Keratinocyte (primary cell): ENCODE results near the gene BMPER. TPM values are rescaled to one million over a fixed set of nuclear protein-coding genes. Genes with fewer than 3 reads are reported as not detected.

ENCODE experiments used
- DNase-seq: peaks from one replicate; pipeline ENCODE4 v3.0.0-alpha.2; 2011; ENCODE audit warnings: low read depth, missing footprints, low spot score
- FAIRE-seq: peaks from 2 replicates; lab custom pipeline; 2011; peaks lifted over from hg19 to GRCh38; lab: Jason Lieb, UNC
- H2AFZ ChIP-seq: 2 replicates; pipeline ENCODE4 v1.6.0; 2012; ENCODE audit warnings: low read length, control low read depth, inconsistent platforms; ENCODE audit not compliant: control insufficient read depth
- H3K27ac ChIP-seq: 2 replicates; pipeline ENCODE4 v1.5.1; 2011; ENCODE audit warnings: low read length; ENCODE audit not compliant: control insufficient read depth, insufficient read depth
- H3K27me3 ChIP-seq: 3 replicates; pipeline ENCODE4 v1.6.0; 2011; ENCODE audit warnings: low read length; ENCODE audit not compliant: control insufficient read depth, insufficient read depth; ENCODE audit errors: extremely low read depth
- H3K36me3 ChIP-seq, 2 experiments: 2 replicates in 1 of 2; 3 replicates in 1 of 2; pipeline ENCODE4 v1.5.1; 2011; ENCODE audit warnings: low read length in 2 of 2, mild to moderate bottlenecking in 1 of 2; ENCODE audit not compliant: control insufficient read depth in 2 of 2, insufficient read depth in 2 of 2; ENCODE audit errors: extremely low read depth in 1 of 2
- H3K4me1 ChIP-seq: 3 replicates; pipeline ENCODE4 v1.5.1; 2011; ENCODE audit warnings: low read length; ENCODE audit not compliant: control insufficient read depth, insufficient read depth; ENCODE audit errors: extremely low read depth
- H3K4me2 ChIP-seq: 3 replicates; pipeline ENCODE4 v1.6.0; 2011; ENCODE audit warnings: low read depth, low read length; ENCODE audit not compliant: control insufficient read depth, insufficient read depth; ENCODE audit errors: extremely low read depth
- H3K4me3 ChIP-seq, 3 experiments: fragments of 200-600 bp in 1 of 3; sonication (generic) in 1 of 3; 2 replicates in 2 of 3; 3 replicates in 1 of 3; pipeline ENCODE4 v1.5.1; 2011 to 2016; ENCODE audit warnings: low read length in 3 of 3, mild to moderate bottlenecking in 3 of 3, control low read depth in 2 of 3, inconsistent platforms in 1 of 3, low read depth in 1 of 3, mixed read lengths in 1 of 3, mixed run types in 1 of 3, moderate library complexity in 1 of 3; ENCODE audit not compliant: control insufficient read depth in 2 of 3, insufficient read depth in 2 of 3; ENCODE audit errors: extremely low read depth in 1 of 3
- H3K79me2 ChIP-seq: 2 replicates; pipeline ENCODE4 v1.6.0; 2012; ENCODE audit warnings: low read length; ENCODE audit not compliant: control insufficient read depth, insufficient read depth
- H3K9ac ChIP-seq: 3 replicates; pipeline ENCODE4 v1.6.0; 2011; ENCODE audit warnings: low read length; ENCODE audit not compliant: control insufficient read depth, insufficient read depth; ENCODE audit errors: extremely low read depth
- H3K9me1 ChIP-seq: 3 replicates; pipeline ENCODE4 v1.6.0; 2011; ENCODE audit warnings: low read length; ENCODE audit not compliant: control insufficient read depth, insufficient read depth; ENCODE audit errors: extremely low read depth
- H3K9me3 ChIP-seq: 2 replicates; pipeline ENCODE4 v1.5.1; 2012; ENCODE audit warnings: low read depth, low read length; ENCODE audit not compliant: control insufficient read depth
- H4K20me1 ChIP-seq: 3 replicates; pipeline ENCODE4 v1.6.0; 2011; ENCODE audit warnings: low read length; ENCODE audit not compliant: control insufficient read depth, insufficient read depth; ENCODE audit errors: extremely low read depth
- CTCF ChIP-seq, 3 experiments: IDR thresholded peaks in 1 of 3; conservative IDR thresholded peaks in 1 of 3; optimal IDR thresholded peaks in 1 of 3; 2 replicates in 2 of 3; 3 replicates in 1 of 3; pipeline versions ENCODE3 to v1.5.1; 2011; ENCODE audit warnings: low read length in 3 of 3, mild to moderate bottlenecking in 3 of 3, moderate library complexity in 2 of 3, control low read depth in 1 of 3, inconsistent platforms in 1 of 3; ENCODE audit not compliant: insufficient read depth in 2 of 3; ENCODE audit errors: extremely low read depth in 1 of 3
- EZH2 ChIP-seq: IDR thresholded peaks from one replicate; pipeline ENCODE4 v1.6.1; 2012; ENCODE audit warnings: inconsistent platforms, mild to moderate bottlenecking, low read length, moderate library complexity
- dilution Hi-C: fragments of 300-500 bp; cut with MboI; formaldehyde crosslinking; loops from one replicate; pipeline ENCODE4 v1.7.0; 2020; ENCODE audit warnings: low sequenced_read_pairs; ENCODE audit not compliant: extremely low pct_ligation_motif_present
- polyA plus RNA-seq, 5 experiments: library from polyadenylated mRNA; depleted of rRNA in 3 of 5; stranded (reverse) in 3 of 5; stranded (forward) in 1 of 5; unstranded in 1 of 5; fragments of >200 nt; gene quantifications; 1 replicate in 1 of 5; 2 replicates in 3 of 5; 3 replicates in 1 of 5; pipeline versions ENCODE4 v1.2.1 to v1.2.3, GENCODE V29; 2011 to 2012; ENCODE audit warnings: missing spikeins in 2 of 5, low read depth in 1 of 5, low replicate concordance in 1 of 5

Gene BMPER
- polyA plus RNA-seq, 1 donor (not counting 4 experiments of a cell fraction or from before 2014, with no cell fraction given), result 0.67 TPM

DNA sequence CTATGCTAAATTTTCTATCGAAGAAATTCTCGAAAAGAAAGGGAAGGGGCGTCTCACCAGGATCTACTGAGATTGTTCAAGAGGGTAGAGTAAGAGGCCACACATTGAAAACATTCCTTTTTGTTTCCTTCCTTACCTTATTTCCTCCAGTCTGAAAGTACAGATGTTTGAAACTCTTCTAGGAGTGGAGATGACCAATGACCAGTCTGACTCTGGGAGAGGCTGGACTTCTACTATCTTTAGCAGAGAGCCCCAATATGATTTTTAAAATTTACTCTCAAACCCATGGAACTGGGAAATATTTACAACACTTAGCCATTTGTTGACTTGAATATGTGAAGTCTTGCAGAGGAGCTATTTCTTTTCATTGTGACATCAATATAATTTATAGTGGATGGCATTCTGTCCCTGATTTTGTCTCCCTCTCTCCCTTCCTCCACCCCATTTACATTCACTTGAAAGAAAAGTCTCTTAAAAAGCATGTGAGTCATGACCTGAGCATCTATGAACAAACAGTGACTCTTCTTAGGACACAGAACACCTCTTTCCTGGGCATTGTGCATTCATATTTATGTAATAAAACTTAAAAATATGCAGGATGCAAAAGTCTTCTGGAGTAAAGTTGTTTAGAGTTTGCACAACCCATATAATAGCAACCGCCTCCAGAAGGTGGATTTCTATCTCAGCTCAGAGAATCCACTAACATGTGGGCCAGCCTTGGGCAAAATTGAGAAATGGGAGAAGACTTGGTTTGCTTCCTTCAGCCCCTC, 31.2 kb upstream of the BMPER start:
- Histone ChIP-seq H3K79me2 (no peaks in the 10 kb centered on the region), H3K4me1 (peaks cover 18% of the 10 kb centered on the region), H2AFZ (peak overlapping the region; percentile 2), H3K27ac (peak overlapping the region; percentile 32), H3K9me3 (no peaks in the 10 kb centered on the region), H4K20me1 (no peaks in the 10 kb centered on the region), H3K9me1 (no peaks in the 10 kb centered on the region), H3K4me2 (peak overlapping the region; percentile 41), H3K9ac (no peak overlapping the region), H3K36me3 (no peaks in the 10 kb centered on the region), H3K27me3 (no peaks in the 10 kb centered on the region), H3K4me3 (no peak overlapping the region)
- dilution Hi-C loops, result no loop called here
- peak; percentile 84 for FAIRE-seq
- TF ChIP-seq CTCF (optimal IDR thresholded peaks at IDR 0.05 in 1 of 3, IDR thresholded peaks at IDR 0.05 in 1 of 3, conservative IDR thresholded peaks at IDR 0.05 in 1 of 3; ENCODE audit: extremely low read depth in 1 of 3, insufficient read depth in 2 of 3, low read length in 3 of 3) (no peak), EZH2 (no peak)
- peak; percentile 30 for DNase-seq

DNA sequence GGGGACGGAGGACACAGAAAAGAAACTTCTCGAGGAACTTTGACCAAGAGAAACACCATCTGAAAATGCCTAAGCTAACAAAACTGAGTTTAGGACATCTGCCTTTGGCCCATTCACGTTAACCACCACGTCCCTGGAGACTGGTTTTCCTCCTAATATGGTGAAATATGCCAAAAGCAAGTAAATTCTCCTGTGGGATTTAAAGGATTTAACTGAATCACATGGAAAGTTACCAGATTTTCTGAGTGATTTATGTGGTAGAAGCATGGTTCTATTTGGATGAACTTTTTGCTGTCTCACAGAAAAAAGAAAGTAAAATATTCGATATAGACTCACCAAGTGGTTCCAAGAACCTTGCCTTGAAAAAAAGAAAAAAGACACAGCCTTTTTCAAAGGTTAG, 30.4 kb upstream of the BMPER start:
- dilution Hi-C loops, result no loop called here
- TF ChIP-seq EZH2, result no peak
- no peak for TF ChIP-seq CTCF (optimal IDR thresholded peaks at IDR 0.05 in 1 of 3, IDR thresholded peaks at IDR 0.05 in 1 of 3, conservative IDR thresholded peaks at IDR 0.05 in 1 of 3; ENCODE audit: extremely low read depth in 1 of 3, insufficient read depth in 2 of 3, low read length in 3 of 3)
- no peak overlapping the region for H3K27ac ChIP-seq
- no peaks in the 10 kb centered on the region for H4K20me1 ChIP-seq
- H3K9me1 ChIP-seq, result no peaks in the 10 kb centered on the region
- no peaks in the 10 kb centered on the region for H3K9me3 ChIP-seq
- no peak overlapping the region for H3K4me2 ChIP-seq
- H3K27me3 ChIP-seq, result no peaks in the 10 kb centered on the region
- no peak overlapping the region for H2AFZ ChIP-seq
- DNase-seq (no peak), FAIRE-seq (no peak)
- H3K9ac ChIP-seq, result no peak overlapping the region
- H3K4me3 ChIP-seq, result no peak overlapping the region
- H3K4me1 ChIP-seq, result peaks cover 19% of the 10 kb centered on the region
- H3K79me2 ChIP-seq, result no peaks in the 10 kb centered on the region
- H3K36me3 ChIP-seq, result no peaks in the 10 kb centered on the region
